ENCODE results near the gene SMARCD3. TPM values are rescaled to one million over a fixed set of nuclear protein-coding genes. Genes with fewer than 3 reads are reported as not detected.

The SMARCD3 gene
- total and polyA plus RNA-seq, 9 of the 15 experiments (the other 6 are each of a cell fraction or from before 2014, with no cell fraction given): 0.43 to 3.6 (median 2.6) TPM

GRCh38 chr7:151232091-151232916, 16.2 kb downstream of the SMARCD3 start, which contains the start of gene CHPF2 (continued):
- TF ChIP-seq ZNF212 (CRISPR knock-in tag; IDR thresholded peaks at IDR 0.05): no peak; the same call in 1 of the 2 replicates
- peak; percentile 79 for TF ChIP-seq CREM (IDR thresholded peaks at IDR 0.05; ENCODE audit: low read depth)
- TF ChIP-seq CREB3 (tag; conservative IDR thresholded peaks at IDR 0.05; ENCODE audit: low read depth): 0 out of 2 replicates have a peak, but pooled peaks have one; percentile 36
- TF ChIP-seq ETS1 (conservative IDR thresholded peaks at IDR 0.05; ENCODE audit: control insufficient read depth, low read depth, low read length): peak; percentile 85
- TF ChIP-seq HDAC1 (IDR thresholded peaks at IDR 0.05): peak in 1 of 2 experiments; percentile 65; a peak in 2 of 4 replicates
- no peak for TF ChIP-seq ZNF668 (CRISPR knock-in tag; IDR thresholded peaks at IDR 0.05)
- no peak for TF ChIP-seq JUN (IDR thresholded peaks at IDR 0.05; ENCODE audit: borderline replicate concordance, low read depth, low read length)
- TF ChIP-seq JUN (CRISPR knock-in tag; IDR thresholded peaks at IDR 0.05; ENCODE audit: borderline replicate concordance): peak; percentile 68; the same call in 1 of the 2 replicates
- TF ChIP-seq POLR2G (IDR thresholded peaks at IDR 0.05; ENCODE audit: low read depth, low read length): peak; percentile 87
- TF ChIP-seq ID3 (CRISPR knock-in tag; IDR thresholded peaks at IDR 0.05): no peak
- no peak for TF ChIP-seq ID3 (tag; IDR thresholded peaks at IDR 0.05)
- no peak for TF ChIP-seq ATF2 (CRISPR knock-in tag; IDR thresholded peaks at IDR 0.05)
- no peak for TF ChIP-seq CBX2 (IDR thresholded peaks at IDR 0.05; ENCODE audit: insufficient read depth, low read length, poor library complexity, severe bottlenecking)
- peak; percentile 67; the same call in 1 of the 2 replicates for TF ChIP-seq PML (IDR thresholded peaks at IDR 0.05; ENCODE audit: low read length)
- TF ChIP-seq KLF10 (CRISPR knock-in tag; IDR thresholded peaks at IDR 0.05): no peak
- no peak for TF ChIP-seq TFAM (CRISPR knock-in tag; conservative IDR thresholded peaks at IDR 0.05)
- no peak for TF ChIP-seq MCM7 (IDR thresholded peaks at IDR 0.05)
- TF ChIP-seq TRIM28 (IDR thresholded peaks at IDR 0.05): no peak
- peak; percentile 83; the same call in 1 of the 2 replicates for TF ChIP-seq ETV5 (CRISPR knock-in tag; IDR thresholded peaks at IDR 0.05; ENCODE audit: low read depth)
- no peak for TF ChIP-seq HDAC3 (IDR thresholded peaks at IDR 0.05; ENCODE audit: borderline replicate concordance, partially characterized antibody)
- no peak for TF ChIP-seq MTA1 (IDR thresholded peaks at IDR 0.05; ENCODE audit: borderline replicate concordance)
- no peak; a peak in 1 of 4 replicates for TF ChIP-seq NONO (IDR thresholded peaks at IDR 0.05; ENCODE audit: low read depth in 2 of 2, low read length in 1 of 2)
- TF ChIP-seq MECOM (CRISPR knock-in tag; IDR thresholded peaks at IDR 0.05): no peak
- no peak for TF ChIP-seq TCF15 (CRISPR knock-in tag; IDR thresholded peaks at IDR 0.05)

Measured in K562 (cell line).